BLaER1 treated with 17β-estradiol and CSF1 and Interleukin-3, amounts not matched to agents 10 nM and 100 nM (cell line): Measurements from ENCODE around the gene NTM.

ENCODE experiments used
- H3K27ac ChIP-seq, 11 experiments: shearing (Covaris generic); formaldehyde crosslinking; 2 replicates each; pipeline ENCODE4 v1.8.1; 2022
- H3K27me3 ChIP-seq, 11 experiments: shearing (Covaris generic); formaldehyde crosslinking; 2 replicates each; pipeline ENCODE4 v1.8.1; 2022
- H3K36me3 ChIP-seq, 11 experiments: shearing (Covaris generic); formaldehyde crosslinking; 2 replicates each; pipeline ENCODE4 v1.8.1; 2022
- H3K4me1 ChIP-seq, 10 experiments: shearing (Covaris generic); formaldehyde crosslinking; 2 replicates each; pipeline ENCODE4 v1.8.1; 2022
- H3K4me2 ChIP-seq, 11 experiments: shearing (Covaris generic); formaldehyde crosslinking; 2 replicates each; pipeline ENCODE4 v1.8.1; 2022
- H3K4me3 ChIP-seq, 10 experiments: shearing (Covaris generic); formaldehyde crosslinking; 2 replicates each; pipeline ENCODE4 v1.8.1; 2022
- H3K9ac ChIP-seq, 11 experiments: shearing (Covaris generic); formaldehyde crosslinking; 2 replicates each; pipeline ENCODE4 v1.8.1; 2022
- H3K9me3 ChIP-seq, 11 experiments: shearing (Covaris generic); formaldehyde crosslinking; replicated peaks in 1 of 11; 2 replicates each; pipeline ENCODE4 v1.8.1; 2022
- H4K20me1 ChIP-seq, 11 experiments: shearing (Covaris generic); formaldehyde crosslinking; 2 replicates each; pipeline ENCODE4 v1.8.1; 2022
- Cebpa-rat ChIP-seq, 11 experiments: shearing (Covaris generic); IDR thresholded peaks; 2 replicates each; pipeline ENCODE4 v1.8.1; 2022

Gene NTM

GRCh38 chr11:131955904-131956303 is 585.5 kb downstream of the NTM start:
- no peak overlapping the region for H3K4me2 ChIP-seq
- no peak overlapping the region for H3K27ac ChIP-seq
- H3K9ac ChIP-seq: no peak overlapping the region
- no peaks in the 10 kb centered on the region for H3K4me1 ChIP-seq
- no peaks in the 10 kb centered on the region for H4K20me1 ChIP-seq
- H3K27me3 ChIP-seq: no peaks in the 10 kb centered on the region
- H3K9me3 ChIP-seq: 0 out of 22 replicates have a peak, but pooled peaks cover 0 to 2% (median 0%) of the 10 kb centered on the region in 11 experiments
- no peak for TF ChIP-seq Cebpa-rat (IDR thresholded peaks at IDR 0.05)
- no peak overlapping the region for H3K4me3 ChIP-seq
- H3K36me3 ChIP-seq: no peaks in the 10 kb centered on the region

DNA sequence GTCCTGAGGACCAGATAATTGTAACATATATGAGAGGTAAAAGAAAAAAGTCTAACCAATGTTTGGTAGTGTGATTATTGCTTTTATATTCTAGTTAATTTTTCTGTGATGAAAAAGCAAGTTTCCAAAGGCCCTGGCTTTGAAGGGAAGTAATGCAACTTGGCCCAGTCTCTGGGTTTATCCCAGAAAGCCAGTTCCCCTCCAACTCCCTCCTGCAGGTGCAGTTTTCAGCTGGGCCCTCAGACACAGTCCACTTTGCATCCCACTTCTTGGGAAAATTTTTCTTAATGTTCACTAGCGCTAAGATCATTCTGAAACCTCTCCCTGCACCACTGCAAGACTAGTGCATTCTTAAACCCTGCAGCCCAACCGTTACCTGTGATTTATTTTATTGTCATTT is 586.8 kb downstream of the NTM start:
- no peak for TF ChIP-seq Cebpa-rat (IDR thresholded peaks at IDR 0.05)
- H4K20me1 ChIP-seq: no peaks in the 10 kb centered on the region
- H3K4me2 ChIP-seq: no peak overlapping the region
- no peak overlapping the region for H3K4me3 ChIP-seq
- H3K9me3 ChIP-seq: 0 out of 22 replicates have a peak, but pooled peaks cover 0 to 8% (median 0%) of the 10 kb centered on the region in 11 experiments
- no peaks in the 10 kb centered on the region for H3K36me3 ChIP-seq
- H3K9ac ChIP-seq: no peak overlapping the region
- H3K27me3 ChIP-seq: no peaks in the 10 kb centered on the region
- no peak overlapping the region for H3K27ac ChIP-seq
- H3K4me1 ChIP-seq: no peaks in the 10 kb centered on the region

- Histone ChIP-seq H3K9ac (no peak overlapping the region), H3K4me2 (no peak overlapping the region), H3K4me3 (no peak overlapping the region), H3K36me3 (no peaks in the 10 kb centered on the region), H3K27ac (no peak overlapping the region), H3K4me1 (no peaks in the 10 kb centered on the region), H3K27me3 (no peaks in the 10 kb centered on the region), H4K20me1 (no peaks in the 10 kb centered on the region), H3K9me3 (0 out of 22 replicates have a peak, but pooled peaks cover 0 to 8% (median 0%) of the 10 kb centered on the region in 11 experiments)
- TF ChIP-seq Cebpa-rat (IDR thresholded peaks at IDR 0.05): no peak
Observed at GRCh38 chr11:131957875-131958274, 587.5 kb downstream of the NTM start.

DNA sequence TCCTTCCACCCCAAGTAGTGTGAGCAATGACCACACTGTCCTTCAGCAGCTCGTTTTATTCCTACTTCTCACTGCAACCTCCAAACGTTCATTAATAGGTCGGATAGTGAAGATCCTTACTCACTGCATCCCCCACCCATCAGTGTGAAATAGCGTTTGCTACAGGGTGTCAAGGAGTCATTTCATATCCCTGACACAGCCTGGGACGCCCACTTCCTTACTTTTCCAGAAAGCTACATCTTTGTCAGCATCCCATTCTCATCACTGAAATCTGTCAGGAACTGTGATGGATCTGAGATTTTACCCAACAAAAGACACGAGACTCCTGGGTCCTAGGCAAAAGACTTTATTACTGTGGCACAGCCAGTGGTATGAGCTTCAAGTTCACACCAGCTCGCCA is 592.4 kb downstream of the NTM start:
- no peak for TF ChIP-seq Cebpa-rat (IDR thresholded peaks at IDR 0.05)
- Histone ChIP-seq H3K4me3 (no peak overlapping the region), H3K4me1 (peaks cover 0 to 12% (median 6%) of the 10 kb centered on the region in 10 experiments; a peak in 9 of 20 replicates), H3K9ac (no peak overlapping the region), H3K27me3 (no peaks in the 10 kb centered on the region), H3K9me3 (0 out of 22 replicates have a peak, but pooled peaks cover 0 to 8% (median 0%) of the 10 kb centered on the region in 11 experiments), H3K36me3 (no peaks in the 10 kb centered on the region), H3K27ac (no peak overlapping the region), H4K20me1 (no peaks in the 10 kb centered on the region), H3K4me2 (no peak overlapping the region)

GRCh38 chr11:131964698-131965483 is 594.5 kb downstream of the NTM start:
- Histone ChIP-seq H3K27ac (no peak overlapping the region), H3K4me3 (no peak overlapping the region), H4K20me1 (no peaks in the 10 kb centered on the region), H3K9me3 (0 out of 22 replicates have a peak, but pooled peaks cover 0 to 8% (median 0%) of the 10 kb centered on the region in 11 experiments), H3K4me1 (peaks cover 0 to 12% (median 6%) of the 10 kb centered on the region in 10 experiments; a peak in 9 of 20 replicates), H3K36me3 (no peaks in the 10 kb centered on the region), H3K4me2 (peak overlapping the region in 7 of 11 experiments; percentile 8 to 61 (median 38); a peak in 12 of 22 replicates), H3K27me3 (no peaks in the 10 kb centered on the region), H3K9ac (no peak overlapping the region)
- TF ChIP-seq Cebpa-rat (IDR thresholded peaks at IDR 0.05): no peak

GRCh38 chr11:131965504-131965903 is 595.1 kb downstream of the NTM start:
- no peaks in the 10 kb centered on the region for H3K27me3 ChIP-seq
- H3K4me3 ChIP-seq: no peak overlapping the region
- H3K9ac ChIP-seq: no peak overlapping the region
- H3K36me3 ChIP-seq: no peaks in the 10 kb centered on the region
- H3K9me3 ChIP-seq: 0 out of 22 replicates have a peak, but pooled peaks cover 0 to 8% (median 0%) of the 10 kb centered on the region in 11 experiments
- H3K4me2 ChIP-seq: peak overlapping the region in 4 of 11 experiments; percentile 16 to 61 (median 40); a peak in 6 of 22 replicates
- H4K20me1 ChIP-seq: no peaks in the 10 kb centered on the region
- peaks cover 0 to 12% (median 6%) of the 10 kb centered on the region in 10 experiments; a peak in 9 of 20 replicates for H3K4me1 ChIP-seq
- TF ChIP-seq Cebpa-rat (IDR thresholded peaks at IDR 0.05): no peak
- H3K27ac ChIP-seq: no peak overlapping the region

- Histone ChIP-seq H3K27me3 (no peaks in the 10 kb centered on the region), H3K36me3 (no peaks in the 10 kb centered on the region), H3K4me2 (no peak overlapping the region), H3K4me1 (peaks cover 0 to 12% (median 6%) of the 10 kb centered on the region in 10 experiments; a peak in 9 of 20 replicates), H3K9ac (no peak overlapping the region), H3K9me3 (no peaks in the 10 kb centered on the region), H4K20me1 (no peaks in the 10 kb centered on the region), H3K27ac (no peak overlapping the region), H3K4me3 (no peak overlapping the region)
- TF ChIP-seq Cebpa-rat (IDR thresholded peaks at IDR 0.05): no peak
Observed at GRCh38 chr11:131966667-131967066, 596.3 kb downstream of the NTM start.

DNA sequence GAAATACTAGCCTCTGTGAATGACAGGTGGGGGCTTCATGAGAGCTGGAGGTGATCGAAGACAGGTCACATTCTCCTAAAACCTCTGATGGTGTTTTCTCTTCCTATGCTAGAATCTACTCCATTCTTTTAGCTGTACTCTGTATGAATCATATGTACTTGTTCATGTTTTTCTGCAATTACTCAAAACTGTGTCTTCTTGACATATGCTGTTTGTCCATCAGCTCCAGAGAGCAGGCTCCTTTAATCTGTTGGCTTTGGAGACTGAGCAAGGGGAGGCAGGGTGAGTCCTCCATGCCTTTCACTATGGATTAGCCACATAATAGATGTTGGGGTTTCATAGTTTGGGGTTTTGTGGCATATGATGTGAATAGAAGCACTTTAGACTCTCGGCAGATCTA is 598.8 kb downstream of the NTM start:
- no peaks in the 10 kb centered on the region for H3K27me3 ChIP-seq
- no peaks in the 10 kb centered on the region for H4K20me1 ChIP-seq
- peaks cover 0 to 12% (median 6%) of the 10 kb centered on the region in 10 experiments; a peak in 9 of 20 replicates for H3K4me1 ChIP-seq
- H3K9me3 ChIP-seq: no peaks in the 10 kb centered on the region
- H3K36me3 ChIP-seq: no peaks in the 10 kb centered on the region
- H3K4me3 ChIP-seq: no peak overlapping the region
- no peak overlapping the region for H3K9ac ChIP-seq
- H3K4me2 ChIP-seq: no peak overlapping the region
- no peak for TF ChIP-seq Cebpa-rat (IDR thresholded peaks at IDR 0.05)
- no peak overlapping the region for H3K27ac ChIP-seq

DNA sequence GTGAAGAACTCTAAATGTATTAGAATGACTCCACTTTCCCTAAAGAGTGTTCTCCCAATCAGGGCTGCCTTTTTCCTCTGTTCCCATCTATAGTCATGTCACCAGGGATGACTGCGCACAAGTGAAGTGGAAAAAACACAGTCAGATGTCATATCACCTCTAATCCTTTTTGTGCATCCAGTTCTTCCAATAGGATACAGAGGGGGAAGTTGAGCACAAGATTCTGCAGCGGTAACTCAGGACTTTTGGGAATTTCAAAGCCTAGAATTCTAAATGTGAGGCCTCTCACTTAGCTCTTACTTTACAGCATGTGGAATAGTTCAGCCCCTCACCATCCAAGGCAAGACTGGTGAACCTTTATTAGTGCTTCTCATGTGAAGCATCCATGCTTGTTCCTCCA is 602.6 kb downstream of the NTM start:
- Histone ChIP-seq H3K9ac (no peak overlapping the region), H3K4me3 (no peak overlapping the region), H3K27me3 (no peaks in the 10 kb centered on the region), H4K20me1 (no peaks in the 10 kb centered on the region), H3K27ac (no peak overlapping the region), H3K9me3 (no peaks in the 10 kb centered on the region), H3K4me1 (no peaks in the 10 kb centered on the region; a peak in 1 of 20 replicates), H3K36me3 (no peaks in the 10 kb centered on the region), H3K4me2 (no peak overlapping the region)
- no peak for TF ChIP-seq Cebpa-rat (IDR thresholded peaks at IDR 0.05)
